IMR-90 (cell line): ENCODE results near the gene PLCG1.

ENCODE experiments used
- MAFK ChIP-seq: IDR thresholded peaks from 2 replicates; pipeline ENCODE4 v1.6.1; 2012; ENCODE audit warnings: low read depth, low read length, improper control_type of control experiment
- TF ChIP-seq, protein P1 (sequence below): conservative IDR thresholded peaks from 2 replicates; pipeline ENCODE4 v1.5.1; 2012; ENCODE audit warnings: mild to moderate bottlenecking, low read depth, low read length, improper control_type of control experiment
- TF ChIP-seq, protein P2 (sequence below): fragments of 150-350 bp; IDR thresholded peaks from 2 replicates; pipeline ENCODE4 v1.6.1; 2016; ENCODE audit warnings: low read depth, mild to moderate bottlenecking, low read length, moderate library complexity, borderline replicate concordance
- TF ChIP-seq, protein P3 (sequence below): fragments of 150-350 bp; IDR thresholded peaks from 2 replicates; pipeline ENCODE4 v1.6.1; 2017; ENCODE audit warnings: mild to moderate bottlenecking, antibody characterized with exemption, low read length, low read depth

- TF ChIP-seq, protein P1, sequence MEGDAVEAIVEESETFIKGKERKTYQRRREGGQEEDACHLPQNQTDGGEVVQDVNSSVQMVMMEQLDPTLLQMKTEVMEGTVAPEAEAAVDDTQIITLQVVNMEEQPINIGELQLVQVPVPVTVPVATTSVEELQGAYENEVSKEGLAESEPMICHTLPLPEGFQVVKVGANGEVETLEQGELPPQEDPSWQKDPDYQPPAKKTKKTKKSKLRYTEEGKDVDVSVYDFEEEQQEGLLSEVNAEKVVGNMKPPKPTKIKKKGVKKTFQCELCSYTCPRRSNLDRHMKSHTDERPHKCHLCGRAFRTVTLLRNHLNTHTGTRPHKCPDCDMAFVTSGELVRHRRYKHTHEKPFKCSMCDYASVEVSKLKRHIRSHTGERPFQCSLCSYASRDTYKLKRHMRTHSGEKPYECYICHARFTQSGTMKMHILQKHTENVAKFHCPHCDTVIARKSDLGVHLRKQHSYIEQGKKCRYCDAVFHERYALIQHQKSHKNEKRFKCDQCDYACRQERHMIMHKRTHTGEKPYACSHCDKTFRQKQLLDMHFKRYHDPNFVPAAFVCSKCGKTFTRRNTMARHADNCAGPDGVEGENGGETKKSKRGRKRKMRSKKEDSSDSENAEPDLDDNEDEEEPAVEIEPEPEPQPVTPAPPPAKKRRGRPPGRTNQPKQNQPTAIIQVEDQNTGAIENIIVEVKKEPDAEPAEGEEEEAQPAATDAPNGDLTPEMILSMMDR = no peak
- TF ChIP-seq MAFK = no peak
- TF ChIP-seq, protein P2, sequence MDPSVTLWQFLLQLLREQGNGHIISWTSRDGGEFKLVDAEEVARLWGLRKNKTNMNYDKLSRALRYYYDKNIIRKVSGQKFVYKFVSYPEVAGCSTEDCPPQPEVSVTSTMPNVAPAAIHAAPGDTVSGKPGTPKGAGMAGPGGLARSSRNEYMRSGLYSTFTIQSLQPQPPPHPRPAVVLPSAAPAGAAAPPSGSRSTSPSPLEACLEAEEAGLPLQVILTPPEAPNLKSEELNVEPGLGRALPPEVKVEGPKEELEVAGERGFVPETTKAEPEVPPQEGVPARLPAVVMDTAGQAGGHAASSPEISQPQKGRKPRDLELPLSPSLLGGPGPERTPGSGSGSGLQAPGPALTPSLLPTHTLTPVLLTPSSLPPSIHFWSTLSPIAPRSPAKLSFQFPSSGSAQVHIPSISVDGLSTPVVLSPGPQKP = no peak
- TF ChIP-seq, protein P3, sequence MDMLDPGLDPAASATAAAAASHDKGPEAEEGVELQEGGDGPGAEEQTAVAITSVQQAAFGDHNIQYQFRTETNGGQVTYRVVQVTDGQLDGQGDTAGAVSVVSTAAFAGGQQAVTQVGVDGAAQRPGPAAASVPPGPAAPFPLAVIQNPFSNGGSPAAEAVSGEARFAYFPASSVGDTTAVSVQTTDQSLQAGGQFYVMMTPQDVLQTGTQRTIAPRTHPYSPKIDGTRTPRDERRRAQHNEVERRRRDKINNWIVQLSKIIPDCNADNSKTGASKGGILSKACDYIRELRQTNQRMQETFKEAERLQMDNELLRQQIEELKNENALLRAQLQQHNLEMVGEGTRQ = no peak
Observed at GRCh38 chr20:41138475-41139226, 1.3 kb downstream of the PLCG1 start.
